ENCODE data around the gene PRTN3. TPM values are rescaled to one million over a fixed set of nuclear protein-coding genes. Genes with fewer than 3 reads are reported as not detected.
A peak's percentile ranks its signal among the peaks of the same experiment; 100 is the strongest.
"Not testable (repeated sequence)": the region's sequence is repeated elsewhere in the genome, so short reads cannot be mapped to it uniquely, and the experiment has no call there.

PRTN3 gene
- total RNA-seq, 4 donors from 2014 or later: not detected

DNA sequence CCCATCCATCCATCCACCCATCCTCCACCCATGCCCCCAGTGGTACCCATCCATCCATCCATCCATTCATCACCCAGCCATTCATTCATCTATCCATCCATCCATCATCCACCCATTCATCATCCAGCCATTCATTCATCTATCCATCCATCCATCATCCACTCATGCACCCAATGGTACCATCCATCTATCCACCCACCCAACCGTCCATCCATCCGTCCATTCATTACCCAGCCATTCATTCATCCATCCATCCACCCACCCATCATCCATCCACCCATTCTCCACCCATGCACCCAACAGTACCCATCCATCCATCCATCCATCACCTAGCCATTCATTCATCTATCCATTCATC is 24.3 kb upstream of the PRTN3 start:
- DNase-seq (ENCODE audit: low spot score in 2 of 2): no peak
- Histone ChIP-seq H3K4me1 (peaks cover 4% of the 10 kb centered on the region), H3K27ac (no peak overlapping the region), H3K27me3 (peaks cover 7% of the 10 kb centered on the region), H3K4me3 (no peak overlapping the region), H3K9me3 (no peaks in the 10 kb centered on the region), H3K36me3 (peaks cover 19% of the 10 kb centered on the region)
- WGBS: 89% methylated on average over 2 of the region's 2 CpGs
- TF ChIP-seq EP300 (IDR thresholded peaks at IDR 0.05) (no peak), POLR2A (IDR thresholded peaks at IDR 0.05) (no peak), POLR2AphosphoS5 (IDR thresholded peaks at IDR 0.05) (no peak)
- TF ChIP-seq, protein P1, sequence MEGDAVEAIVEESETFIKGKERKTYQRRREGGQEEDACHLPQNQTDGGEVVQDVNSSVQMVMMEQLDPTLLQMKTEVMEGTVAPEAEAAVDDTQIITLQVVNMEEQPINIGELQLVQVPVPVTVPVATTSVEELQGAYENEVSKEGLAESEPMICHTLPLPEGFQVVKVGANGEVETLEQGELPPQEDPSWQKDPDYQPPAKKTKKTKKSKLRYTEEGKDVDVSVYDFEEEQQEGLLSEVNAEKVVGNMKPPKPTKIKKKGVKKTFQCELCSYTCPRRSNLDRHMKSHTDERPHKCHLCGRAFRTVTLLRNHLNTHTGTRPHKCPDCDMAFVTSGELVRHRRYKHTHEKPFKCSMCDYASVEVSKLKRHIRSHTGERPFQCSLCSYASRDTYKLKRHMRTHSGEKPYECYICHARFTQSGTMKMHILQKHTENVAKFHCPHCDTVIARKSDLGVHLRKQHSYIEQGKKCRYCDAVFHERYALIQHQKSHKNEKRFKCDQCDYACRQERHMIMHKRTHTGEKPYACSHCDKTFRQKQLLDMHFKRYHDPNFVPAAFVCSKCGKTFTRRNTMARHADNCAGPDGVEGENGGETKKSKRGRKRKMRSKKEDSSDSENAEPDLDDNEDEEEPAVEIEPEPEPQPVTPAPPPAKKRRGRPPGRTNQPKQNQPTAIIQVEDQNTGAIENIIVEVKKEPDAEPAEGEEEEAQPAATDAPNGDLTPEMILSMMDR (IDR thresholded peaks at IDR 0.05): no peak

- not testable (repeated sequence) for H3K9me3 ChIP-seq; H3K27ac ChIP-seq; DNase-seq (ENCODE audit: low spot score in 2 of 2); H3K36me3 ChIP-seq; H3K4me3 ChIP-seq
- 95% methylated on average over 5 of the region's 5 CpGs for WGBS
- Histone ChIP-seq H3K27me3 (peaks cover 29% of the 10 kb centered on the region), H3K4me1 (peaks cover 15% of the 10 kb centered on the region)
Measured at GRCh38 chr19:820212-820611, 20.6 kb upstream of the PRTN3 start.

DNA sequence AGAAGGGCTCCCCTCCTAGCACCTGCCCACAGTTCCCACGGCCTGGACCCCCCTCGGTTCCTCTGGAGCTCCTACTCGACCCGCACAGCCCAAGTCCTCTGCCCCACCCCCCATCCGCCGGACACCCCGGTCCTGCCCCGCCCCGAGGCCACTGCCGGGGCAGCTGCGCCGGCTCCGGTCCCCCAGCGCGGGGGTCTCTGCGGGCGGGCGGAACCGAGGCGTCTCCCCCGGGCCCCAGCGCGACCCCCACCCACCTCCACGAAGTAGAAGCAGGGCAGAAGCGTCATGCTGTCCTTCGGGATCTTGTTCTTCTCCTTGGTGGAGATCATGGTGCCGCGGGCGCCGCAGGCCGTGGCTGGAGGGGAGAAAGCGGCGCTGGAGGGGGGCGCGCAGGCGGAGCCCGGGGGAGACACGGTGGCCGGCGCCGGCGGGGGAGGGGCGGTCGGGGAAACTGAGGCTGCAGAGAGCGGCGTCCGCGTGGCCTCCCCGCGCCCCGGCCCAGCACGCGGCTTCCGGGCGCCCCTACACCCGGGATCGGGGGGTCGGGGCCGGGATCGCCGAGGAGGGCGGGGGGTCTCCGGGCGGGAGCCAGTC is 19.5 kb upstream of the PRTN3 start:
- H3K27ac ChIP-seq: no peak overlapping the region
- WGBS: 5% methylated on average over 18 of the region's 64 CpGs
- H3K36me3 ChIP-seq: no peaks in the 10 kb centered on the region
- H3K4me1 ChIP-seq: peaks cover 15% of the 10 kb centered on the region
- H3K27me3 ChIP-seq: peaks cover 29% of the 10 kb centered on the region
- DNase-seq (ENCODE audit: low spot score in 2 of 2): no peak
- H3K4me3 ChIP-seq: peak overlapping the region; percentile 47
- H3K9me3 ChIP-seq: no peaks in the 10 kb centered on the region
- TF ChIP-seq POLR2A (IDR thresholded peaks at IDR 0.05): no peak
- TF ChIP-seq, protein P1 (IDR thresholded peaks at IDR 0.05): no peak
- TF ChIP-seq POLR2AphosphoS5 (IDR thresholded peaks at IDR 0.05): no peak
- no peak for TF ChIP-seq EP300 (IDR thresholded peaks at IDR 0.05)

DNA sequence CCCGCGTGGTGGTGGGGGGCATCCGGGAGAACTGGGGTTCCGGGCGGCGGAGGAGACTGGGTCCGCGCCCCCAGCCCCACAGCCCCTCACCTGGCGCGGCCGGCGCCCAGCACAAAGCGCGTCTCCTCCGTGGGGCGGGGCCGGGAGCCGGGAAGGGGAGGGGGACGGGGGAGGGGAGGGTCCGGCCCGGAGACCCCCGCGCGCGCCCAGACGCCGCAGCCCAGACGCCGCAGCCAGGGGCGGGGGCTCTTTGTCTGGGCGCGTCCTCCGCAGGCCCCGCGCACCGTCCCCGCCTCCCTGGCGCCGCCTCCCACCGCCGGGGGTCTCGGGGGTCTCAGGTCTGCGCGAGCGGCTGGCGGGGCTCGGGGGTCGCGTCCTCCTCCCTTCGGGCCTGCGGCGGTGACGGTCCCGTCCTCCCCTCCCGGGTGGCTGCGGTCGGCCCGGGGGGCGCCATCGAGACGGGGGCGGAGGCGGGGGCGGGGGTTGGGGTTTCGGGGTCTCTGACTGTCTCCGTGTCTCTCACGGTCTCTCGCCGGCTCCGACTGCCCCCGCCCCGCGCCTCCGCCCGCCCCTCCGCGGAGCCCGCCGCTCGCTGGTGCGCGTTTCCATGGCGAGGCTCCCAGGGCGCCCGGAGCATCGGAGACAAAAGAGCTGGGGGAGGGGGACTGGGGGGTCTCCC is 18.8 kb upstream of the PRTN3 start, which contains the start of gene PLPPR3:
TSS of gene PLPPR3 (minus strand) at position 131 of the 679 bp plus-strand sequence. CDS start 396 bp downstream, outside the sequence.
- Histone ChIP-seq H3K27me3 (peaks cover 29% of the 10 kb centered on the region), H3K4me3 (peak within 1 kb of the TSS; percentile 47), H3K9me3 (no peaks in the 10 kb centered on the region), H3K4me1 (peaks cover 15% of the 10 kb centered on the region), H3K36me3 (no peaks in the 10 kb centered on the region), H3K27ac (no peak within 1 kb of the TSS)
- WGBS: 0% methylated on average over 1 of the region's 86 CpGs
- no peak for TF ChIP-seq EP300 (IDR thresholded peaks at IDR 0.05)
- TF ChIP-seq POLR2AphosphoS5 (IDR thresholded peaks at IDR 0.05): no peak
- no peak for TF ChIP-seq POLR2A (IDR thresholded peaks at IDR 0.05)
- TF ChIP-seq, protein P1 (IDR thresholded peaks at IDR 0.05): no peak
- no peak for DNase-seq (ENCODE audit: low spot score in 2 of 2)

GRCh38 chr19:823565-824121 is 17.2 kb upstream of the PRTN3 start:
- Histone ChIP-seq H3K4me1 (peaks cover 24% of the 10 kb centered on the region), H3K4me3 (no peak overlapping the region), H3K27me3 (peaks cover 34% of the 10 kb centered on the region), H3K36me3 (no peaks in the 10 kb centered on the region), H3K9me3 (no peaks in the 10 kb centered on the region), H3K27ac (no peak overlapping the region)
- no peak for TF ChIP-seq EP300 (IDR thresholded peaks at IDR 0.05)
- TF ChIP-seq POLR2A (IDR thresholded peaks at IDR 0.05): no peak
- no peak for TF ChIP-seq POLR2AphosphoS5 (IDR thresholded peaks at IDR 0.05)
- TF ChIP-seq, protein P1 (IDR thresholded peaks at IDR 0.05): no peak
- DNase-seq (ENCODE audit: low spot score in 2 of 2): no peak
- WGBS: 76% methylated on average over 11 of the region's 12 CpGs

All from suprapubic skin (tissue), 4 donors.